HL-60 (cell line): Measurements from ENCODE around the gene ABCD3.

Experiments
- GABPA ChIP-seq: IDR thresholded peaks from 2 replicates; pipeline ENCODE4 v1.6.1; 2012; ENCODE audit warnings: low read depth
- POLR2AphosphoS5 ChIP-seq: IDR thresholded peaks from 2 replicates; pipeline ENCODE4 v1.6.1; 2012; ENCODE audit warnings: low read depth
- SPI1 ChIP-seq: IDR thresholded peaks from 2 replicates; pipeline ENCODE4 v1.6.1; 2012; ENCODE audit warnings: low read depth, mild to moderate bottlenecking, borderline replicate concordance
- TF ChIP-seq, protein P1 (sequence below): IDR thresholded peaks from one replicate; pipeline ENCODE4 v1.5.1; 2011; ENCODE audit warnings: low read length, control low read depth, inconsistent platforms; ENCODE audit not compliant: insufficient read depth
- TF ChIP-seq, protein P2 (sequence below): IDR thresholded peaks from 2 replicates; pipeline ENCODE4 v1.6.1; 2012; ENCODE audit warnings: low read depth; ENCODE audit not compliant: insufficient replicate concordance

DNA sequence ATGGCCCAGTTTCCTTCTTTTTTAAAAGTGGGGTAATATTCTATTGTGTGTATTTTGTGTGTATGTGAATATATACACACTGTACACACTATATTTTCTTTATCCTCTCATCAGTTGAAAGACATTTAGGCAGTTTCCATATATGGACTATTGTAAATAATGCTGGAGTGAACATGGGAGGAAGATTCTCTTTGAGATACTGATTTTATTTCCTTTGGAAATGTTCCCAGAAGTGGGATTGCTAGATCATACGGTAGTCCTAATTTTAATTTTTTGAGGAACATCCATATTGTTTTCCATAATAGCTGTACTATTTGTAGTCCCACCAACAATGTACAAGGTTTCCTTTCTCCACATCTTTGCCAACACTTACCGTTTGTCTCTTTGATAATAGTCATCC lies 72.4 kb downstream of the ABCD3 start:
- no peak for TF ChIP-seq POLR2AphosphoS5
- TF ChIP-seq, protein P1, sequence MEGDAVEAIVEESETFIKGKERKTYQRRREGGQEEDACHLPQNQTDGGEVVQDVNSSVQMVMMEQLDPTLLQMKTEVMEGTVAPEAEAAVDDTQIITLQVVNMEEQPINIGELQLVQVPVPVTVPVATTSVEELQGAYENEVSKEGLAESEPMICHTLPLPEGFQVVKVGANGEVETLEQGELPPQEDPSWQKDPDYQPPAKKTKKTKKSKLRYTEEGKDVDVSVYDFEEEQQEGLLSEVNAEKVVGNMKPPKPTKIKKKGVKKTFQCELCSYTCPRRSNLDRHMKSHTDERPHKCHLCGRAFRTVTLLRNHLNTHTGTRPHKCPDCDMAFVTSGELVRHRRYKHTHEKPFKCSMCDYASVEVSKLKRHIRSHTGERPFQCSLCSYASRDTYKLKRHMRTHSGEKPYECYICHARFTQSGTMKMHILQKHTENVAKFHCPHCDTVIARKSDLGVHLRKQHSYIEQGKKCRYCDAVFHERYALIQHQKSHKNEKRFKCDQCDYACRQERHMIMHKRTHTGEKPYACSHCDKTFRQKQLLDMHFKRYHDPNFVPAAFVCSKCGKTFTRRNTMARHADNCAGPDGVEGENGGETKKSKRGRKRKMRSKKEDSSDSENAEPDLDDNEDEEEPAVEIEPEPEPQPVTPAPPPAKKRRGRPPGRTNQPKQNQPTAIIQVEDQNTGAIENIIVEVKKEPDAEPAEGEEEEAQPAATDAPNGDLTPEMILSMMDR: no peak
- no peak for TF ChIP-seq GABPA
- TF ChIP-seq, protein P2, sequence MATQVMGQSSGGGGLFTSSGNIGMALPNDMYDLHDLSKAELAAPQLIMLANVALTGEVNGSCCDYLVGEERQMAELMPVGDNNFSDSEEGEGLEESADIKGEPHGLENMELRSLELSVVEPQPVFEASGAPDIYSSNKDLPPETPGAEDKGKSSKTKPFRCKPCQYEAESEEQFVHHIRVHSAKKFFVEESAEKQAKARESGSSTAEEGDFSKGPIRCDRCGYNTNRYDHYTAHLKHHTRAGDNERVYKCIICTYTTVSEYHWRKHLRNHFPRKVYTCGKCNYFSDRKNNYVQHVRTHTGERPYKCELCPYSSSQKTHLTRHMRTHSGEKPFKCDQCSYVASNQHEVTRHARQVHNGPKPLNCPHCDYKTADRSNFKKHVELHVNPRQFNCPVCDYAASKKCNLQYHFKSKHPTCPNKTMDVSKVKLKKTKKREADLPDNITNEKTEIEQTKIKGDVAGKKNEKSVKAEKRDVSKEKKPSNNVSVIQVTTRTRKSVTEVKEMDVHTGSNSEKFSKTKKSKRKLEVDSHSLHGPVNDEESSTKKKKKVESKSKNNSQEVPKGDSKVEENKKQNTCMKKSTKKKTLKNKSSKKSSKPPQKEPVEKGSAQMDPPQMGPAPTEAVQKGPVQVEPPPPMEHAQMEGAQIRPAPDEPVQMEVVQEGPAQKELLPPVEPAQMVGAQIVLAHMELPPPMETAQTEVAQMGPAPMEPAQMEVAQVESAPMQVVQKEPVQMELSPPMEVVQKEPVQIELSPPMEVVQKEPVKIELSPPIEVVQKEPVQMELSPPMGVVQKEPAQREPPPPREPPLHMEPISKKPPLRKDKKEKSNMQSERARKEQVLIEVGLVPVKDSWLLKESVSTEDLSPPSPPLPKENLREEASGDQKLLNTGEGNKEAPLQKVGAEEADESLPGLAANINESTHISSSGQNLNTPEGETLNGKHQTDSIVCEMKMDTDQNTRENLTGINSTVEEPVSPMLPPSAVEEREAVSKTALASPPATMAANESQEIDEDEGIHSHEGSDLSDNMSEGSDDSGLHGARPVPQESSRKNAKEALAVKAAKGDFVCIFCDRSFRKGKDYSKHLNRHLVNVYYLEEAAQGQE: no peak
- TF ChIP-seq SPI1: no peak
